K562 (cell line): ENCODE data around the gene PITX1. TPM values are rescaled to one million over a fixed set of nuclear protein-coding genes. Genes with fewer than 3 reads are reported as not detected.

Source experiments
- ATAC-seq: fragments of 200-7000 bp; cut with Tn5 transposase; 3 replicates; pipeline ENCODE4 v1.9.1; 2020; ENCODE audit warnings: moderate library complexity
- BruUV-seq: library from RNA; stranded (reverse); fragments of 400-500 nt; replicated peaks from 2 replicates; lab custom pipeline; 2021; lab: Mats Ljungman, UMichigan
- CTCF ChIA-PET: fragments of 300-600 bp; formaldehyde crosslinking; extraction: SDS; loops from one replicate; lab custom pipeline; 2021; ENCODE audit warnings: low intra/inter-chr PET ratio; lab: Yijun Ruan, JAX
- POLR2A ChIA-PET: fragments of 300-600, 350-650 bp; sonication (Branson Sonifier 250); formaldehyde crosslinking; extraction: SDS; loops from one replicate; lab custom pipeline; 2021; ENCODE audit warnings: antibody characterized with exemption, inconsistent platforms; lab: Yijun Ruan, JAX
- DNase-seq, 4 experiments: peaks; one replicate each; pipeline versions ENCODE4 v3.0.0 to v3.0.0-alpha.2; 2011 to 2018; ENCODE audit warnings: low spot score in 3 of 4, mixed read lengths in 3 of 4; ENCODE audit errors: extremely low read depth in 1 of 4
- FAIRE-seq: peaks from 2 replicates; lab custom pipeline; 2011; peaks lifted over from hg19 to GRCh38; lab: Jason Lieb, UNC
- H2AFZ ChIP-seq: 2 replicates; pipeline ENCODE4 v1.6.0; 2011; ENCODE audit warnings: low read depth, low read length, control low read depth, inconsistent platforms
- H3K27ac ChIP-seq: fragments of 200-600 bp; 3 replicates; pipeline ENCODE4 v1.8.0; 2011; ENCODE audit warnings: low read depth, mild to moderate bottlenecking, control low read depth, inconsistent platforms, low read length, moderate library complexity, mixed read lengths; ENCODE audit errors: extremely low read depth
- H3K27me3 ChIP-seq, 2 experiments: fragments of 300-600 bp in 1 of 2; 2 replicates in 1 of 2; 3 replicates in 1 of 2; pipeline versions ENCODE4 v1.6.0 to v1.8.0; 2011; ENCODE audit warnings: inconsistent platforms in 2 of 2, low read length in 2 of 2, mild to moderate bottlenecking in 1 of 2, mixed read lengths in 1 of 2, moderate library complexity in 1 of 2; ENCODE audit not compliant: control insufficient read depth in 2 of 2, insufficient read depth in 2 of 2
- H3K36me3 ChIP-seq: fragments of 300-600 bp; 3 replicates; pipeline ENCODE4 v1.8.0; 2011; ENCODE audit warnings: mild to moderate bottlenecking, low read length, inconsistent platforms; ENCODE audit not compliant: control insufficient read depth, insufficient read depth
- H3K4me1 ChIP-seq, 2 experiments: fragments of 200-600 bp in 1 of 2; replicated peaks in 1 of 2; 2 replicates in 1 of 2; 3 replicates in 1 of 2; pipeline versions ENCODE4 v1.5.1 to v1.8.0; 2011; ENCODE audit warnings: inconsistent platforms in 2 of 2, low read length in 2 of 2, mild to moderate bottlenecking in 1 of 2, mixed read lengths in 1 of 2, moderate library complexity in 1 of 2; ENCODE audit not compliant: control insufficient read depth in 2 of 2, insufficient read depth in 2 of 2
- H3K4me2 ChIP-seq: 2 replicates; pipeline ENCODE4 v1.6.1; 2011; ENCODE audit warnings: low read length, control low read depth, inconsistent platforms, mixed read lengths; ENCODE audit not compliant: insufficient read depth
- H3K4me3 ChIP-seq: fragments of 200-600 bp; sonication (generic), shearing (Covaris generic); 2 replicates; pipeline ENCODE4 v1.5.1; 2016; ENCODE audit warnings: control low read depth, inconsistent platforms
- H3K79me2 ChIP-seq: fragments of 200-600 bp; 3 replicates; pipeline ENCODE4 v1.8.0; 2011; ENCODE audit warnings: low read length, inconsistent platforms; ENCODE audit not compliant: control insufficient read depth, insufficient read depth
- H3K9ac ChIP-seq, 2 experiments: 2 replicates each; pipeline versions ENCODE4 v1.6.0 to v1.6.1; 2011; ENCODE audit warnings: low read depth in 2 of 2, low read length in 2 of 2, control low read depth in 1 of 2, inconsistent platforms in 1 of 2, mild to moderate bottlenecking in 1 of 2, mixed read lengths in 1 of 2; ENCODE audit not compliant: insufficient read depth in 1 of 2
- H3K9me1 ChIP-seq: one replicate; pipeline ENCODE4 v1.6.0; 2011; ENCODE audit warnings: inconsistent platforms, mild to moderate bottlenecking, low read length, moderate library complexity; ENCODE audit not compliant: control insufficient read depth, insufficient read depth
- H3K9me3 ChIP-seq: replicated peaks from 2 replicates; pipeline ENCODE4 v1.5.1; 2011; ENCODE audit warnings: low read depth, low read length, inconsistent platforms; ENCODE audit not compliant: control insufficient read depth, insufficient read depth
- H4K20me1 ChIP-seq: replicated peaks from 2 replicates; pipeline ENCODE4 v1.6.1; 2011; ENCODE audit warnings: low read length, inconsistent platforms, mixed read lengths; ENCODE audit not compliant: control insufficient read depth, insufficient read depth
- CBFB ChIP-seq: sonication (generic); formaldehyde crosslinking; IDR thresholded peaks from 2 replicates; pipeline ENCODE4 v1.4.0; 2020; ENCODE audit warnings: mild to moderate bottlenecking, missing genetic modification reagents
- HDAC6 ChIP-seq: IDR thresholded peaks from 2 replicates; pipeline ENCODE4 v1.6.1; 2012; ENCODE audit warnings: low read depth, mild to moderate bottlenecking, control low read depth, inconsistent platforms, low read length, moderate library complexity
- HSF4 ChIP-seq: fragments of 250-450 bp; sonication (Bioruptor Pico); IDR thresholded peaks from 2 replicates; pipeline ENCODE4 v2.1.2; 2022; ENCODE audit warnings: mild to moderate bottlenecking, moderate library complexity, borderline replicate concordance
- ILF3 ChIP-seq: fragments of 450-650 bp; IDR thresholded peaks from 2 replicates; pipeline ENCODE4 v1.6.1; 2018; ENCODE audit warnings: antibody characterized with exemption, mild to moderate bottlenecking, moderate library complexity, borderline replicate concordance
- MAFG ChIP-seq: fragments of 450-650 bp; conservative IDR thresholded peaks from 2 replicates; pipeline ENCODE4 v1.6.1; 2016; ENCODE audit warnings: missing genetic modification characterization, missing compliant biosample characterization
- MECOM ChIP-seq: fragments of 250-450 bp; sonication (Bioruptor Pico); IDR thresholded peaks from 2 replicates; pipeline ENCODE4 v1.8.0; 2022; ENCODE audit warnings: inconsistent platforms
- MYC ChIP-seq, 2 experiments: fragments of 250-450 bp in 1 of 2; sonication (Bioruptor Pico) in 1 of 2; IDR thresholded peaks; 2 replicates each; pipeline versions ENCODE4 v1.5.1 to v1.6.1; 2012 to 2021; ENCODE audit warnings: low read depth in 2 of 2, borderline replicate concordance in 1 of 2, improper control_type of control experiment in 1 of 2, low read length in 1 of 2, mild to moderate bottlenecking in 1 of 2, moderate library complexity in 1 of 2
- NFIC ChIP-seq: fragments of 450-650 bp; IDR thresholded peaks from 2 replicates; pipeline ENCODE4 v1.6.1; 2017; ENCODE audit warnings: mild to moderate bottlenecking, inconsistent platforms
- NR2C1 ChIP-seq, 2 experiments: fragments of 450-650 bp; IDR thresholded peaks; 2 replicates each; pipeline ENCODE4 v1.6.1; 2017; ENCODE audit warnings: mild to moderate bottlenecking in 2 of 2, antibody characterized with exemption in 1 of 2, inconsistent platforms in 1 of 2, missing compliant biosample characterization in 1 of 2, missing genetic modification characterization in 1 of 2
- RBM39 ChIP-seq: fragments of 200-400 bp; formaldehyde crosslinking; optimal IDR thresholded peaks from 2 replicates; pipeline ENCODE3; 2018; ENCODE audit warnings: low read depth, low read length
- TCF3 ChIP-seq: sonication (generic); formaldehyde crosslinking; IDR thresholded peaks from 2 replicates; pipeline ENCODE4 v1.4.0; 2020; ENCODE audit warnings: mild to moderate bottlenecking, missing genetic modification reagents
- ZNF668 ChIP-seq: fragments of 250-450 bp; sonication (Bioruptor Pico); IDR thresholded peaks from 2 replicates; pipeline ENCODE4 v1.8.0; 2022; ENCODE audit warnings: mild to moderate bottlenecking, inconsistent platforms
- ZNF696 ChIP-seq: fragments of 250-450 bp; sonication (Bioruptor Pico); conservative IDR thresholded peaks from 2 replicates; pipeline ENCODE4 v1.4.0; 2020; ENCODE audit warnings: mild to moderate bottlenecking, moderate library complexity
- ZNF740 ChIP-seq, 3 experiments: fragments of 200-800 bp in 1 of 3; sonication (Bioruptor generic) in 1 of 3; sonication (generic) in 1 of 3; formaldehyde crosslinking in 1 of 3; IDR thresholded peaks; 2 replicates each; pipeline versions ENCODE4 v1.6.1 to v1.8.0; 2016 to 2022; ENCODE audit warnings: mild to moderate bottlenecking in 2 of 3, missing compliant biosample characterization in 2 of 3, missing genetic modification characterization in 2 of 3, missing genetic modification reagents in 1 of 3
- WGBS: fragments of 100-300 bp; shearing (Covaris generic); methylation state at CpG from one replicate; pipeline ENCODE4 v1.1.6; 2016; ENCODE audit warnings: low coverage, mixed read lengths; ENCODE audit not compliant: insufficient coverage; ENCODE audit errors: missing lambda C conversion rate; 5-methylcytosine and 5-hydroxymethylcytosine counted together
- in situ Hi-C: fragments of 300-500 bp; cut with MboI; formaldehyde crosslinking; loops from 4 replicates; pipeline ENCODE4 v1.15.0; 2018; ENCODE audit warnings: inconsistent platforms, mixed read lengths
- intact Hi-C: fragments of 100-400 bp; cut with micrococcal nuclease; formaldehyde crosslinking; loops from 2 replicates; pipeline ENCODE4 v1.14.2; 2022
- polyA plus RNA-seq, 8 experiments: library from polyadenylated mRNA; depleted of rRNA in 4 of 8; stranded (reverse) in 5 of 8; unstranded in 3 of 8; fragments of >200 nt; fragmentation: Nextera tagmentation in 2 of 8; fragmentation: Illumina TruSeq in 1 of 8; extraction: Ambion mirVana in 2 of 8; extraction: Trizol in 1 of 8; gene quantifications; 2 replicates each; pipeline versions ENCODE4 v1.2.1 to v1.2.3, GENCODE V29; 2011 to 2014; ENCODE audit warnings: inconsistent platforms in 1 of 8, missing spikeins in 1 of 8
- total RNA-seq, 7 experiments: library from RNA; depleted of rRNA in 6 of 7; stranded (reverse); fragments of >200 nt in 6 of 7; fragmentation: Illumina TruSeq in 2 of 7; extraction: Trizol in 2 of 7; gene quantifications; 2 replicates each; pipeline versions ENCODE4 v1.2.1 to v1.2.3, GENCODE V29; 2011 to 2021; ENCODE audit warnings: low replicate concordance in 1 of 7
- TF ChIP-seq, protein P1 (sequence below): sonication (generic); IDR thresholded peaks from 2 replicates; pipeline ENCODE4 v1.6.1; 2016

The PITX1 gene
- total and polyA plus RNA-seq, 9 of the 15 experiments (the other 6 are each of a cell fraction or from before 2014, with no cell fraction given): 0.13 to 88.2 (median 24.9) TPM

DNA sequence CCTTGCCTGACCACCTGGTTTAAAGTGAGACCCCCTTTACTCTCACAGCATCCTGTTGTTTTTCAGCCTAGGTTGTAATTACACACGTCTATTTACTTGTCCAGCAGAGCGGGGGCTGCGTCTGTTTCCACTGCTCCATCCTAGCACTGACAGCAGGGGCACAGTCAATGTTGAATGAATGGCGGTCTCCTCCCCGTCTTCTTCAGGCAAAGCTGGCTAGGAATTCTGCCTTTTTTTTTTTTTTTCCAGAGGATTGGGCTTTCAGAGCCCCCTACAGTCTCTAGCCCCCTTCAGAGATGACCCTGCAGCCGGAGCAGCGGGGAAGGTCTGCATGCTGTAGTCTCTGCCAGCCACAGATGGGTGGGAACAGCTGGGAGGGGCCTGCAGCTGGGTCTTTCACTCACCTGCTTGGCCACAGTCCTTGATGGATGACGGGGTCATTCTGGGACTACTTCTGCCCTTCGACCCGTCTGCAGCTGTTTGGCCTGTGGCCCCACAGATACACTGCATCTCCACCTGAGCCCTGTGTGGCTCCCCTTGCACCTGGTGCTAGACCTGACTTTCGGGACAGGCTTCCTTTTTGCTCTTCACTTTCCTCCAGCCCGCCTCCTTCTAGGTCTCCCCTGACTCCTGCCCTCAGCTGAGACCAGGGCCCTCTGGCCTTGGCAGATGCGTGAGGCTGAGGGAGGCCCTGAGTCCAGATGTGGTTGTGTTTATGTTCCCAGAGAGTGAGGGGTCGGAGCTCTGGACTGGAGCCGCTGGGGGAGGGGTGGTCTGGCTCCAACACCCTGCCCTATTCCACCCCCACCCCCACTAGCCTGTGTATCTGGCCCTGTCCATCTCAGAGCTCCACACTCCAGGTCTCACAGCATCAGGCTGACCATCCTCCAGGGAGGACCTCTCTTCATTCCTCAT is 8.0 kb downstream of the PITX1 start:
- Histone ChIP-seq H3K27ac (no peak overlapping the region), H3K79me2 (peaks cover 36% of the 10 kb centered on the region), H3K4me1 (peaks cover 7 to 46% of the 10 kb centered on the region in 2 experiments; a peak in 4 of 5 replicates), H3K4me2 (no peak overlapping the region), H4K20me1 (peaks cover 10% of the 10 kb centered on the region; the same call in 1 of the 2 replicates), H3K4me3 (no peak overlapping the region), H3K27me3 (no peaks in the 10 kb centered on the region), H3K9ac (peak overlapping the region in 1 of 2 experiments; percentile 84; a peak in 2 of 4 replicates), H2AFZ (no peak overlapping the region), H3K36me3 (peaks cover 44% of the 10 kb centered on the region), H3K9me3 (no peaks in the 10 kb centered on the region; the same call in 1 of the 2 replicates), H3K9me1 (no peaks in the 10 kb centered on the region)
- FAIRE-seq (no peak), DNase-seq (peak in 1 of 4 experiments; percentile 20), ATAC-seq (peak; percentile 45)
- WGBS: 65% methylated on average over 15 of the region's 15 CpGs
- BruUV-seq: no TSS peak
- in situ Hi-C loops (no loop called here), intact Hi-C loops (no loop called here)
- POLR2A ChIA-PET: interaction anchor here (0.5 to 2.8 kb wide), 12 partner anchors 9 to 300 kb away, joined by 3 to 35 read pairs (median 4); partner anchors contain the start of gene C5orf24
- CTCF ChIA-PET: interaction anchor here (0.6 kb wide), 1 partner anchor 21 kb away, joined by 6 read pairs; no protein-coding TSS in a partner anchor
- TF ChIP-seq ILF3 (no peak), MYC (IDR thresholded peaks at IDR 0.05; ENCODE audit: low read depth, low read length) (no peak), MYC (CRISPR knock-in tag; IDR thresholded peaks at IDR 0.05; ENCODE audit: borderline replicate concordance, low read depth) (no peak), MECOM (CRISPR knock-in tag) (no peak), ZNF696 (CRISPR knock-in tag) (no peak), ZNF740 (CRISPR knock-in tag; IDR thresholded peaks at IDR 0.05) (0 out of 2 replicates have a peak, but pooled peaks have one; percentile 13), ZNF740 (tag; IDR thresholded peaks at IDR 0.05) (no peak), TCF3 (CRISPR knock-in tag) (no peak), HDAC6 (no peak), CBFB (CRISPR knock-in tag) (no peak), HSF4 (CRISPR knock-in tag) (no peak), MAFG (no peak), RBM39 (no peak), NR2C1 (IDR thresholded peaks at IDR 0.05) (peak; percentile 63), NR2C1 (tag; IDR thresholded peaks at IDR 0.05) (no peak), ZNF668 (no peak), NFIC (peak; percentile 14; the same call in 1 of the 2 replicates)
- TF ChIP-seq, protein P1, sequence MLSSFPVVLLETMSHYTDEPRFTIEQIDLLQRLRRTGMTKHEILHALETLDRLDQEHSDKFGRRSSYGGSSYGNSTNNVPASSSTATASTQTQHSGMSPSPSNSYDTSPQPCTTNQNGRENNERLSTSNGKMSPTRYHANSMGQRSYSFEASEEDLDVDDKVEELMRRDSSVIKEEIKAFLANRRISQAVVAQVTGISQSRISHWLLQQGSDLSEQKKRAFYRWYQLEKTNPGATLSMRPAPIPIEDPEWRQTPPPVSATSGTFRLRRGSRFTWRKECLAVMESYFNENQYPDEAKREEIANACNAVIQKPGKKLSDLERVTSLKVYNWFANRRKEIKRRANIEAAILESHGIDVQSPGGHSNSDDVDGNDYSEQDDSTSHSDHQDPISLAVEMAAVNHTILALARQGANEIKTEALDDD: no peak
